Stimulated activated CD4-positive, alpha-beta T cell treated with anti-CD3 and anti-CD28 coated beads, Interleukin-4, amount 100 ng/mL, for 24 hours (primary cell): Measurements from ENCODE around the gene SCLT1.

ENCODE experiments used
- DNase-seq: peaks from one replicate; pipeline ENCODE4 v3.0.0-alpha.2; 2020

Gene SCLT1

DNA sequence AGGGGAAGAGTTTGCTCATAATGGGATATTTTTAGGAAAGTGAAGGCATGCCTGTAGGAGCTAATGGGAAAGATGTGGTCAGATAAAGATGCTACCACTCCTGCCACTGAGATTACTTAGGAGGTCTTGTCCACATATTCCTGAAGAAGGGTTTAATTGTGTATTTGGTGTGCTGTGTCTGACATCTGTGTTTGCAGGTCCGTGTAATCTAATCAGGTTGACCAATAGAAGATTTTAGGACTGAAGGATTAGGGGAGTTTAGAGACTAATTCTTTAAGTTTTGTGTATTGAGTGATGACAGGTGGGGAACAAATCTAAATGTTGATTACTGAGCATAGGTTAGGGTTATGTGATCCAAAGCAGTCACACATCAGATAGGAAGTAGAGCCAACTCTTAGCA is 226.6 kb downstream of the SCLT1 start:
- DNase-seq: no peak

DNA sequence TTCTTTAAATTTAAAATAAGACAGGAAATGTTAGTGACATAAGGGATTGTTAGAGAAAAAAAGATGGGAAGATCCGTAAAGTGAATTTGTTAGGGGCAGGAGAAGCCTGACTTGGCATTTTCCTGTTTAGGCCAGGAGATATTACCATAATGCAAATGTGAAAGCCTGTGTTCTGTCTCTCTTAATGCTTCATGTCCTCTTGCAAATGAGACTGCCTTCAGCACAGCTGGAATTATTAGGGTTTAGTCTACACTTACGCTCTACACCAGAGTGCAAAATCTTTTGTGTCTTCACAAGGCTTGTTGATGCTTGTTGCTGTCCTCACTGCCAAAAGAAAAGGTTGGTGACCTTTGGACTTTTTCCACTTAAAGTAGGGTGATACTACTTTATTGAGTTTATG is 227.1 kb downstream of the SCLT1 start:
- DNase-seq: no peak

GRCh38 chr4:128865132-128865531 is 228.2 kb downstream of the SCLT1 start:
- DNase-seq: no peak

GRCh38 chr4:128863312-128864075 is 229.8 kb downstream of the SCLT1 start:
- DNase-seq: peak; percentile 72

- peak; percentile 60 for DNase-seq
Observed at GRCh38 chr4:128862608-128863311, 230.6 kb downstream of the SCLT1 start.

GRCh38 chr4:128861856-128862518 is 231.4 kb downstream of the SCLT1 start:
- DNase-seq: no peak

DNA sequence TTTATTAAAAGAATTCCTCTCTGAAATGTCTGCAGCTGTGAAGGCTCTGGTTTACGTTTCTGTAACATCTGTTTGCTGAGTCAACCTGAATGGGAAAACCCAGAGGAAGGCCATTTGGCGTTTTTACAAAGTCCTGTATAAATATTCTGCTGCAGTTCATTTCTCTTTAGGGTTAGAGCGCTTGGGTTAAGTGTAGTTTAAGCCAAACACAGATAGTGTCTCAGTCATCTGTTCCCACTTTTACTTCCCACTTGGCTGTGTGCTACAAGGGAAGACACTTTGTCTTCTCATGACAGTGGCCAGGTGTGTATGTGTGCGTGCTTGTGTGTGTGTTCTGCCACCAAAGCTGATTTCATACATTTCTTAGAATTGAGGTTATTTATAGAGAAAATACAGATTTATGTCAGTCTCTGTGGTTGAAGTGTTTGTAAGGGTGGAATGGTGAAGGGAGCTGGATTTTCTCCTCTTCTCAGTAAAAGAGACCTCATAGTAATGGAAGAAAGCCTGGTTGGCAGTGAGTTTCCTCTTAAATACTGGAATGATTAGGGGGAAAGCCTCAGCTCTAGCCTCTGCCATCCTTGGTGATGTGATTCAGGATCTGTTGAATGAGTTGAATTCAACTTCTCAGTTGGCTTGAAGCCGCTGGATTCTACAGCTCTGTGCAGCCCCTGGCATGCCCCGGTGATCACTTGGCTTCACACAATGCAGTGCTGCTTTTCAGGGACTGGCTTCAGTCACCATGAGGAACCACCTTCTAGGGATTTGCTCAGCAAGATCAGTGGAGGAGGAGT is 233.3 kb downstream of the SCLT1 start:
- DNase-seq: no peak

- no peak for DNase-seq
Observed at GRCh38 chr4:128858879-128859671, 234.3 kb downstream of the SCLT1 start.

GRCh38 chr4:128856246-128856645 is 237.1 kb downstream of the SCLT1 start:
- no peak for DNase-seq

DNA sequence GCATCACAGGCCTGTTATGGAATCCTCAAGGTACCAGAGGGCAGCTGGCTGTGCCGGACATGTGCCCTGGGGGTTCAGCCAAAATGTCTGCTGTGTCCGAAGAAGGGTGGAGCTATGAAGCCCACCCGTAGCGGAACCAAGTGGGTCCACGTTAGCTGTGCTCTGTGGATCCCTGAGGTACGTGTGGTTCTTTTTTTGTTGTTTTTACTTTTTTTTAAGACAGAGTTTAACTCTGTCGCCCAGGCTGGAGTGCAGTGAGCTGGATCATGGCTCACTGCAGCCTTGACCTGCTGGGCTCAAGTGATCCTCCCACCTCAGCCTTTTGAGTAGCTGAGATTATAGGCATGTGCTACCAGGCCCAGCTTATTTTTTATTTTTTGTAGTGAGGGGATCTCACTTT is 237.7 kb downstream of the SCLT1 start:
- DNase-seq: no peak

GRCh38 chr4:128854433-128854832 is 238.9 kb downstream of the SCLT1 start:
- DNase-seq: no peak

DNA sequence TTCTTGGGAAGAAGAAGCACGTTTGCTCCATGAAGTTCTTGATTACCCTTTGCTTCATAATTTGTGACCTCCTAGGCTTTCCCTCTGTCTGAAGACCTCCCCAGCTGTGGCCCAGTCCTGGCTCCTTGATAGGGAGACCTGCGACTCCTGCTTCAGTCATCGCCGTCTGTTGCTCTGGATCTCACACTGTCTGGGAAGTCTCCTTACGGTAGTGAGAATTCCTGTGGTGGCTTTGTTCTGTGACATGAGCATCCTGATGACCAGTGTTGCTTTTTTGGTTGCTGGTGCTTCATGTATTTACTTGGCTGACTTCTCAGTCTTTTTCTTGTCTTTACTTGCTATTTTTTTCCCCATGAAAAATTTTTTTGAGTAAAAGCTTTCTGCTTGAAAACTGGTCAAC is 239.6 kb downstream of the SCLT1 start:
- DNase-seq: no peak

- no peak for DNase-seq
Observed at GRCh38 chr4:128850252-128850651, 243.1 kb downstream of the SCLT1 start.

DNA sequence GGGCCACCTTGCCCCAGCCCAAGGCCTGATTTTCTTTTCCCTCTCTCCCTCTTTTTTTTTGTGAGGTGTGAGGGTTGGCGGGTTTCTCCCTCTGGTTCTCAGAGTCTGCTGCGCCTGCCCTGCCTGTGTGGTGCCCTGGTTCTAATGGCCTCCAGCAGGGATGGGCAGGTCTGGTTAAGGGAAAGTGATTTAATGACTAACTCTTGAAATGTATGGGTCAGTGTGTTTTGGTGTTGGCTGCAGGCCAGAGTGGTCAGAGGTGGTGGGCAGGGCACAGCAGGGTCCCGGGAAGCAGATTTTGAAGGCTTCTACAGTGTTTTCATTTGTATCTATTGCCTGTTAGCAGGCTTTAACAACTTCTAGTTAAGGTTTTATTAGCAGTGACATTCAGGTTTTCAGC is 244.9 kb downstream of the SCLT1 start:
- DNase-seq: no peak

DNA sequence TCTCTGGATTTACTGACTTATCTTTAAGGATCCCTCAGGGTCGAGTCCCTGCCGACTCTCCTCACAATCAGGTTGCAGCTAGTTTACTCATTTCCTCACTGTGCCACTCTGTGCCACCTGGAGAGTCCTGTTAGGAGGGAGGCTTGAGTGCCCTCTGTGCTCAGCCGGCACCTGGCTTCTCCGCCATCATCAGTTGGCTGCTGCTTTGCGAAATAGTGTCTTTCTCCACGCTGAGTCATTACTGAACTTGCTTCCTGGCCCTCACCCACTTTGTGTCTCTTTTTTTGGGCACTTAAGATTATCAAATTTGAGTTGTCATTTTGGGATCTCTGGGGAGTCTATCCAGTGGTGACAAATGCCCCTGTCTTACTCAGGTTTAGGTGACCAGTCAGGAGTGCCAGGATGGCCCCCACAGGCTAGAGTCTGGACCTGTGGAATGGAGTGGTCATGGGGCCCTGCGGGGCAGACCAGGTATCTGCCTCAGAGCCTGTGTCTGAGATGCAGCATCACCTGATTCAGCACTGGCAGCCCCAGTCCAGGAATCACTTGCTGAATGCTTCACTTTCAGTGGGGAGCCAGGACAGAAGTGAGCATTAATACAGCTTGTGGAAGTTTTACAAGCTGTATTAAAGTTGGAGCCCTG is 246.1 kb downstream of the SCLT1 start:
- DNase-seq: no peak

DNA sequence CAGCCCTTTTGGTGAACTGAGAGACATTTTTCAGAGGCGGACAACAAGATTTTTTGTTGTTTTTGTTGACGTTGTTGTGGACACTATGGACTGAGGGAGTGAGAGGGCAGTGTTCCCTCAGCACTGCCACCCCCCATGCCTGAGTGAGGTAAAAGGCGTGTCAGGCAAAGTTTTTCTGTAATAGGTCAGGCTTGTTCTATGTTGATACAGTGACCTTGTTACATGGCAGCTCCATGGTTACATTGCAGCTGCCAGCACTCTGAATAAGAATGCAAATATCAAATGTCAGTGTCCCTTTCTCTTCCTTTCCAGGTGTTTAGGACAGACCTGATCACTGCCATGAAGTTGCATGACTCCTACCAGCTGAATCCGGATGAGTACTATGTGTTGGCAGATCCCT is 247.3 kb downstream of the SCLT1 start:
- no peak for DNase-seq

- DNase-seq: no peak
Observed at GRCh38 chr4:128844931-128845330, 248.4 kb downstream of the SCLT1 start.

- no peak for DNase-seq
Observed at GRCh38 chr4:128841402-128841801, 251.9 kb downstream of the SCLT1 start.

- DNase-seq: no peak
Observed at GRCh38 chr4:128840711-128841318, 252.5 kb downstream of the SCLT1 start.

- no peak for DNase-seq
Observed at GRCh38 chr4:128837679-128838078, 255.7 kb downstream of the SCLT1 start.

GRCh38 chr4:128837198-128837597 is 256.1 kb downstream of the SCLT1 start:
- DNase-seq: no peak
